HUDEP-2 (cell line): Measurements from ENCODE around the gene KICS2.

Experiments used
- DNase-seq, 76 experiments: peaks; one replicate each; lab custom pipeline; 2025; ENCODE audit not compliant: unreplicated experiment in 76 of 76; lab: John Stamatoyannopoulos, UW

KICS2 gene

GRCh38 chr12:64175254-64175945 is 46.7 kb downstream of the KICS2 start:
- peak in 1 of 76 experiments; percentile 0 for DNase-seq

GRCh38 chr12:64173456-64173855 is 48.6 kb downstream of the KICS2 start:
- DNase-seq, result no peak
